SK-N-SH (cell line): ENCODE results near the gene RABGAP1L. TPM values are rescaled to one million over a fixed set of nuclear protein-coding genes. Genes with fewer than 3 reads are reported as not detected.

Experiments used
- CTCF ChIA-PET: fragments of 300-600, 350-600 bp; formaldehyde crosslinking; extraction: SDS; loops from one replicate; lab custom pipeline; 2021; lab: Yijun Ruan, JAX
- POLR2A ChIA-PET: fragments of 350-600 bp; sonication (Branson Sonifier 250); formaldehyde crosslinking; extraction: SDS; loops from one replicate; lab custom pipeline; 2020; ENCODE audit warnings: antibody characterized with exemption, inconsistent platforms; lab: Yijun Ruan, JAX
- DNase-seq: peaks from one replicate; pipeline ENCODE4 v3.0.0; 2012
- H2AFZ ChIP-seq: fragments of 200-600 bp; sonication (generic); 2 replicates; pipeline ENCODE4 v1.8.1; 2016; ENCODE audit warnings: antibody characterized with exemption, mild to moderate bottlenecking, low read depth
- H3F3A ChIP-seq: fragments of 200-600 bp; sonication (generic); replicated peaks from 2 replicates; pipeline ENCODE3; 2016; ENCODE audit warnings: antibody characterized with exemption, mild to moderate bottlenecking; ENCODE audit not compliant: insufficient read depth
- H3K27ac ChIP-seq, 2 experiments: fragments of 200-500 bp in 1 of 2; fragments of 200-600 bp in 1 of 2; sonication (Bioruptor generic) in 1 of 2; sonication (generic), shearing (Covaris generic) in 1 of 2; 2 replicates each; pipeline versions ENCODE4 v1.5.1 to v1.6.1; 2014 to 2016; ENCODE audit warnings: low read depth in 2 of 2, inconsistent platforms in 1 of 2, low read length in 1 of 2, mild to moderate bottlenecking in 1 of 2, mixed read lengths in 1 of 2
- H3K27me3 ChIP-seq: fragments of 200-600 bp; sonication (generic), shearing (Covaris generic); 2 replicates; pipeline ENCODE4 v1.6.1; 2016; ENCODE audit warnings: mixed run types; ENCODE audit not compliant: insufficient read depth
- H3K36me3 ChIP-seq, 2 experiments: fragments of 200-500 bp in 1 of 2; fragments of 200-600 bp in 1 of 2; sonication (Bioruptor generic) in 1 of 2; sonication (generic) in 1 of 2; replicated peaks in 1 of 2; 2 replicates each; pipeline versions ENCODE3 to v1.5.1; 2014 to 2016; ENCODE audit warnings: low read length in 1 of 2, mild to moderate bottlenecking in 1 of 2; ENCODE audit not compliant: insufficient read depth in 2 of 2, control insufficient read depth in 1 of 2
- H3K4me1 ChIP-seq, 2 experiments: fragments of 200-500 bp in 1 of 2; fragments of 200-600 bp in 1 of 2; sonication (Bioruptor generic) in 1 of 2; sonication (generic), shearing (Covaris generic) in 1 of 2; 2 replicates each; pipeline versions ENCODE4 v1.5.1 to v1.6.1; 2014 to 2016; ENCODE audit warnings: low read depth in 1 of 2, low read length in 1 of 2, mixed run types in 1 of 2; ENCODE audit not compliant: insufficient read depth in 2 of 2, control insufficient read depth in 1 of 2
- H3K4me2 ChIP-seq: fragments of 200-600 bp; sonication (generic), shearing (Covaris generic); 2 replicates; pipeline ENCODE4 v1.6.1; 2017; ENCODE audit warnings: mixed run types
- H3K4me3 ChIP-seq, 2 experiments: fragments of 200-500 bp in 1 of 2; fragments of 200-600 bp in 1 of 2; sonication (Bioruptor generic) in 1 of 2; sonication (generic), shearing (Covaris generic) in 1 of 2; 2 replicates each; pipeline versions ENCODE4 v1.5.1 to v1.8.1; 2014 to 2016; ENCODE audit warnings: low read depth in 2 of 2, inconsistent platforms in 1 of 2, low read length in 1 of 2, mild to moderate bottlenecking in 1 of 2, mixed read lengths in 1 of 2, moderate library complexity in 1 of 2
- H3K79me2 ChIP-seq: fragments of 200-600 bp; sonication (generic); 2 replicates; pipeline ENCODE4 v1.8.1; 2017; ENCODE audit warnings: mild to moderate bottlenecking; ENCODE audit not compliant: insufficient read depth
- H3K9ac ChIP-seq: fragments of 200-600 bp; sonication (generic); 2 replicates; pipeline ENCODE4 v1.6.1; 2017; ENCODE audit warnings: mixed run types
- H3K9me2 ChIP-seq: fragments of 200-600 bp; sonication (generic); 2 replicates; pipeline ENCODE4 v1.6.1; 2017; ENCODE audit warnings: mixed run types
- H3K9me3 ChIP-seq: fragments of 200-600 bp; sonication (generic); 2 replicates; pipeline ENCODE4 v1.6.1; 2017; ENCODE audit warnings: mixed run types, mild to moderate bottlenecking, moderate library complexity
- H4K20me1 ChIP-seq: fragments of 200-600 bp; sonication (generic); 2 replicates; pipeline ENCODE4 v1.6.1; 2017; ENCODE audit warnings: mild to moderate bottlenecking, mixed run types; ENCODE audit not compliant: insufficient read depth
- EZH2phosphoT487 ChIP-seq: fragments of 200-600 bp; sonication (generic); IDR thresholded peaks from 2 replicates; pipeline ENCODE4 v1.6.1; 2017; ENCODE audit warnings: low read depth, mixed run types, mild to moderate bottlenecking, antibody characterized with exemption, moderate library complexity, borderline replicate concordance
- FOXJ3 ChIP-seq: sonication (generic); formaldehyde crosslinking; IDR thresholded peaks from 2 replicates; pipeline ENCODE4 v1.5.1; 2020; ENCODE audit warnings: mild to moderate bottlenecking, missing genetic modification reagents
- FOXM1 ChIP-seq: IDR thresholded peaks from 2 replicates; pipeline ENCODE4 v1.4.0; 2012; ENCODE audit warnings: low read depth, mild to moderate bottlenecking
- GABPA ChIP-seq: IDR thresholded peaks from 2 replicates; pipeline ENCODE4 v1.4.0; 2012; ENCODE audit warnings: low read depth, mild to moderate bottlenecking
- GATA2 ChIP-seq: sonication (generic); formaldehyde crosslinking; IDR thresholded peaks from 2 replicates; pipeline ENCODE4 v1.5.0; 2020; ENCODE audit warnings: mild to moderate bottlenecking, missing genetic modification reagents
- JUND ChIP-seq: IDR thresholded peaks from 2 replicates; pipeline ENCODE4 v1.4.0; 2012
- MXI1 ChIP-seq: IDR thresholded peaks from 2 replicates; pipeline ENCODE4 v1.6.1; 2012; ENCODE audit warnings: mild to moderate bottlenecking, low read depth, low read length, improper control_type of control experiment
- NFIC ChIP-seq: IDR thresholded peaks from 2 replicates; pipeline ENCODE4 v1.4.0; 2012; ENCODE audit warnings: borderline replicate concordance
- POLR2AphosphoS5 ChIP-seq: IDR thresholded peaks from 2 replicates; pipeline ENCODE4 v1.6.1; 2012; ENCODE audit warnings: low read depth, low read length
- RFX5 ChIP-seq: IDR thresholded peaks from 2 replicates; pipeline ENCODE4 v1.6.1; 2012; ENCODE audit warnings: mild to moderate bottlenecking, improper control_type of control experiment, low read length
- RXRA ChIP-seq: IDR thresholded peaks from 2 replicates; pipeline ENCODE4 v1.4.0; 2012; ENCODE audit warnings: low read depth, mild to moderate bottlenecking, borderline replicate concordance
- SMC3 ChIP-seq: IDR thresholded peaks from 2 replicates; pipeline ENCODE4 v1.6.1; 2012; ENCODE audit warnings: low read depth, low read length, improper control_type of control experiment
- TAF1 ChIP-seq: IDR thresholded peaks from 2 replicates; pipeline ENCODE4 v1.6.1; 2012; ENCODE audit warnings: low read depth, mild to moderate bottlenecking, low read length, moderate library complexity, borderline replicate concordance
- TEAD4 ChIP-seq: IDR thresholded peaks from 2 replicates; pipeline ENCODE4 v1.4.0; 2012; ENCODE audit warnings: mild to moderate bottlenecking, borderline replicate concordance; ENCODE audit not compliant: insufficient read depth
- YY1 ChIP-seq: IDR thresholded peaks from 2 replicates; pipeline ENCODE4 v1.4.0; 2012; ENCODE audit warnings: low read depth, mild to moderate bottlenecking
- WGBS: methylation state at CpG from one replicate; pipeline ENCODE4 v1.1.6; 2017; ENCODE audit warnings: low lambda C conversion rate; 5-methylcytosine and 5-hydroxymethylcytosine counted together
- polyA plus RNA-seq, 3 experiments: library from polyadenylated mRNA; depleted of rRNA; stranded (reverse); fragments of >200 nt; gene quantifications; 2 replicates each; pipeline ENCODE4 v1.2.3, GENCODE V29; 2012
- TF ChIP-seq, protein P1 (sequence below): IDR thresholded peaks from 2 replicates; pipeline ENCODE4; 2012
- TF ChIP-seq, protein P2 (sequence below): IDR thresholded peaks from 2 replicates; pipeline ENCODE4 v1.4.0; 2012; ENCODE audit warnings: low read depth, borderline replicate concordance
- TF ChIP-seq, protein P3 (sequence below): fragments of 200-600 bp; sonication (generic); IDR thresholded peaks from 2 replicates; pipeline ENCODE4 v1.6.1; 2017; ENCODE audit warnings: antibody characterized with exemption, mild to moderate bottlenecking, moderate library complexity
- TF ChIP-seq, protein P4 (sequence below): fragments of 150-350 bp; IDR thresholded peaks from 2 replicates; pipeline ENCODE4 v1.6.1; 2016; ENCODE audit warnings: mild to moderate bottlenecking, low read depth, low read length
- TF ChIP-seq, protein P5 (sequence below): fragments of 150-350 bp; IDR thresholded peaks from 2 replicates; pipeline ENCODE4 v1.6.1; 2017; ENCODE audit warnings: antibody characterized with exemption, low read length, low read depth, borderline replicate concordance

The RABGAP1L gene
- polyA plus RNA-seq, 1 of the 3 experiments (the other 2 are of a cell fraction): 7.2 TPM

DNA sequence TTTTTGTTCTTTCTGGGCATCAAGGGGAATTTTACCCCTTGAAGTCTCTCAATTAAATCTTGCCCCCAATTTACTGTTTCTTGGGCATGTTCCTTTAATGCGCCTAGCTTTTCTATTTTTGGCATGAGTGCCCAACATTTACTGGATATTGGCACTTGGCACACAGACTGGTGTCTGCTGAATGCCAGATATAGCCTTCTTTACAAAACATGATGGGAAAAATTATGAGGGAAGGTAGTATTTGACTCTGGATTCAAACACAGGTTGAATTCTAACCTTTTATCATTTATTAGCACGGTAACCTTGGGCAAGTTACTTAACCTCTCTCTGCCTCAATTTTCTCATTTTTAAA, 200.1 kb downstream of the RABGAP1L start:
- CTCF ChIA-PET: interaction anchor here (0.7 kb wide), 1 partner anchor 387 kb away, joined by 3 read pairs; no protein-coding TSS in a partner anchor
- H2AFZ ChIP-seq: no peak overlapping the region

DNA sequence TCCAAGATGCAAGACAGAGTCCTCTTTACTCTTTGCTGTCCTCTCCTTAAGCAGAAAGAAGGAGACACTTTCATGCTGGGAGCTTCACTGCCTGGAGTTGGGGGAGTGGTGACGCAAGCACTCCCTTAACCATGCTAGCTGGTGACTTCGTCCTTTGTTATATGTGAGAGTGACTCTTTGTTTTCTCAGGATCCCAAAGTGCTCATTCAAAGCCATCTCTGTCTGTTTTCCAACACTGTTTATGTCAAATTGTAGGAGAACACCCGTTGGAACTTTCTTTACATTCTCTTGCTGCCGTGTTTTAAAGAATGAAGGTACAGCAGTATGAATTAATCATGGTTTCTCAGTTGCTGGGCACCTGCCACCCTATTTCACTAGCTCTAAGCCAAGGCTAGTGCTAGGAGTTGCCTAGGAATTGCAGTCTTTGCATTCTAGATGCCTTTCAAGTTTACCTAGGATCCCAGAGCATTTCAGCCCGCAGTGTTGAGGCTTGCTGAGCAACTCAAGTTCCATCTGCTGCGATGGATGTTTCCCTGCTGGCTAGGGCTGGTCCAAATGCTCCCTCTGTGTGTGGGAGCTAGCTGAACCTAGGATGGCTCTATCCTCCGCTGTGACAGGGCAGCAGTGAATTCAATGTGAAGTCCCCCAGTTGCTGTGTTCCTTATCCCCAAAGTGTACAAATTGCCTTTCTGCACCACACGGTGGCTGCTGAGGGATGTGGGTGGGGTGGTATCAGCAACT, 205.8 kb downstream of the RABGAP1L start:
- H3K79me2 ChIP-seq: no peaks in the 10 kb centered on the region
- no peak overlapping the region for H2AFZ ChIP-seq
- no peak overlapping the region for H3K4me2 ChIP-seq
- H3K27me3 ChIP-seq: no peaks in the 10 kb centered on the region
- H3K4me1 ChIP-seq: no peaks in the 10 kb centered on the region
- no peaks in the 10 kb centered on the region for H3K9me3 ChIP-seq
- no peaks in the 10 kb centered on the region for H4K20me1 ChIP-seq
- no peaks in the 10 kb centered on the region for H3K9me2 ChIP-seq
- WGBS: 92% methylated on average over 6 of the region's 8 CpGs
- H3K9ac ChIP-seq: no peak overlapping the region
- no peak overlapping the region for H3K27ac ChIP-seq
- H3F3A ChIP-seq: no peaks in the 10 kb centered on the region
- no peak overlapping the region for H3K4me3 ChIP-seq
- no peak for DNase-seq
- ChIA-PET CTCF (interaction anchor here (1.1 to 1.2 kb wide), 3 partner anchors 10 to 361 kb away, joined by 3 read pairs; no protein-coding TSS in a partner anchor), POLR2A (no interaction called here)
- H3K36me3 ChIP-seq: no peaks in the 10 kb centered on the region
- TF ChIP-seq NFIC (no peak), POLR2AphosphoS5 (no peak), TAF1 (no peak), FOXM1 (no peak), SMC3 (no peak), GABPA (no peak), MXI1 (no peak)
- TF ChIP-seq, protein P1, sequence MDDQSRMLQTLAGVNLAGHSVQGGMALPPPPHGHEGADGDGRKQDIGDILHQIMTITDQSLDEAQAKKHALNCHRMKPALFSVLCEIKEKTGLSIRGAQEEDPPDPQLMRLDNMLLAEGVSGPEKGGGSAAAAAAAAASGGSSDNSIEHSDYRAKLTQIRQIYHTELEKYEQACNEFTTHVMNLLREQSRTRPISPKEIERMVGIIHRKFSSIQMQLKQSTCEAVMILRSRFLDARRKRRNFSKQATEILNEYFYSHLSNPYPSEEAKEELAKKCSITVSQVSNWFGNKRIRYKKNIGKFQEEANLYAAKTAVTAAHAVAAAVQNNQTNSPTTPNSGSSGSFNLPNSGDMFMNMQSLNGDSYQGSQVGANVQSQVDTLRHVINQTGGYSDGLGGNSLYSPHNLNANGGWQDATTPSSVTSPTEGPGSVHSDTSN: no peak
- TF ChIP-seq, protein P2, sequence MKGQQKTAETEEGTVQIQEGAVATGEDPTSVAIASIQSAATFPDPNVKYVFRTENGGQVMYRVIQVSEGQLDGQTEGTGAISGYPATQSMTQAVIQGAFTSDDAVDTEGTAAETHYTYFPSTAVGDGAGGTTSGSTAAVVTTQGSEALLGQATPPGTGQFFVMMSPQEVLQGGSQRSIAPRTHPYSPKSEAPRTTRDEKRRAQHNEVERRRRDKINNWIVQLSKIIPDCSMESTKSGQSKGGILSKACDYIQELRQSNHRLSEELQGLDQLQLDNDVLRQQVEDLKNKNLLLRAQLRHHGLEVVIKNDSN: no peak
- TF ChIP-seq, protein P3, sequence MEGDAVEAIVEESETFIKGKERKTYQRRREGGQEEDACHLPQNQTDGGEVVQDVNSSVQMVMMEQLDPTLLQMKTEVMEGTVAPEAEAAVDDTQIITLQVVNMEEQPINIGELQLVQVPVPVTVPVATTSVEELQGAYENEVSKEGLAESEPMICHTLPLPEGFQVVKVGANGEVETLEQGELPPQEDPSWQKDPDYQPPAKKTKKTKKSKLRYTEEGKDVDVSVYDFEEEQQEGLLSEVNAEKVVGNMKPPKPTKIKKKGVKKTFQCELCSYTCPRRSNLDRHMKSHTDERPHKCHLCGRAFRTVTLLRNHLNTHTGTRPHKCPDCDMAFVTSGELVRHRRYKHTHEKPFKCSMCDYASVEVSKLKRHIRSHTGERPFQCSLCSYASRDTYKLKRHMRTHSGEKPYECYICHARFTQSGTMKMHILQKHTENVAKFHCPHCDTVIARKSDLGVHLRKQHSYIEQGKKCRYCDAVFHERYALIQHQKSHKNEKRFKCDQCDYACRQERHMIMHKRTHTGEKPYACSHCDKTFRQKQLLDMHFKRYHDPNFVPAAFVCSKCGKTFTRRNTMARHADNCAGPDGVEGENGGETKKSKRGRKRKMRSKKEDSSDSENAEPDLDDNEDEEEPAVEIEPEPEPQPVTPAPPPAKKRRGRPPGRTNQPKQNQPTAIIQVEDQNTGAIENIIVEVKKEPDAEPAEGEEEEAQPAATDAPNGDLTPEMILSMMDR: no peak

More for the DNA sequence above, 200.1 kb downstream of the RABGAP1L start:
- Histone ChIP-seq H3K9me3 (no peaks in the 10 kb centered on the region), H3K4me1 (no peaks in the 10 kb centered on the region; a peak in 1 of 4 replicates), H3F3A (no peaks in the 10 kb centered on the region), H3K4me2 (no peak overlapping the region), H3K27me3 (no peaks in the 10 kb centered on the region), H3K27ac (no peak overlapping the region), H4K20me1 (no peaks in the 10 kb centered on the region), H3K9ac (no peak overlapping the region), H3K4me3 (no peak overlapping the region), H3K36me3 (no peaks in the 10 kb centered on the region), H3K9me2 (no peaks in the 10 kb centered on the region), H3K79me2 (no peaks in the 10 kb centered on the region)
- 81% methylated on average over 2 of the region's 2 CpGs for WGBS
- POLR2A ChIA-PET: no interaction called here
- TF ChIP-seq EZH2phosphoT487 (no peak), JUND (no peak), TEAD4 (no peak), RFX5 (no peak), RXRA (no peak), FOXJ3 (CRISPR knock-in tag) (no peak), TAF1 (no peak), YY1 (no peak), GATA2 (CRISPR knock-in tag) (no peak), GABPA (no peak), SMC3 (no peak)
- TF ChIP-seq, protein P4, sequence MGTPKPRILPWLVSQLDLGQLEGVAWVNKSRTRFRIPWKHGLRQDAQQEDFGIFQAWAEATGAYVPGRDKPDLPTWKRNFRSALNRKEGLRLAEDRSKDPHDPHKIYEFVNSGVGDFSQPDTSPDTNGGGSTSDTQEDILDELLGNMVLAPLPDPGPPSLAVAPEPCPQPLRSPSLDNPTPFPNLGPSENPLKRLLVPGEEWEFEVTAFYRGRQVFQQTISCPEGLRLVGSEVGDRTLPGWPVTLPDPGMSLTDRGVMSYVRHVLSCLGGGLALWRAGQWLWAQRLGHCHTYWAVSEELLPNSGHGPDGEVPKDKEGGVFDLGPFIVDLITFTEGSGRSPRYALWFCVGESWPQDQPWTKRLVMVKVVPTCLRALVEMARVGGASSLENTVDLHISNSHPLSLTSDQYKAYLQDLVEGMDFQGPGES: no peak
- TF ChIP-seq, protein P5, sequence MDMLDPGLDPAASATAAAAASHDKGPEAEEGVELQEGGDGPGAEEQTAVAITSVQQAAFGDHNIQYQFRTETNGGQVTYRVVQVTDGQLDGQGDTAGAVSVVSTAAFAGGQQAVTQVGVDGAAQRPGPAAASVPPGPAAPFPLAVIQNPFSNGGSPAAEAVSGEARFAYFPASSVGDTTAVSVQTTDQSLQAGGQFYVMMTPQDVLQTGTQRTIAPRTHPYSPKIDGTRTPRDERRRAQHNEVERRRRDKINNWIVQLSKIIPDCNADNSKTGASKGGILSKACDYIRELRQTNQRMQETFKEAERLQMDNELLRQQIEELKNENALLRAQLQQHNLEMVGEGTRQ: no peak
- TF ChIP-seq, protein P3: no peak
- DNase-seq: peak; percentile 7
